HG02571 (cell line): ENCODE data around the gene GNG7.
"Not testable (repeated sequence)": the region's sequence is repeated elsewhere in the genome, so short reads cannot be mapped to it uniquely, and the experiment has no call there.

Experiments used
- ATAC-seq: cut with Tn5 transposase; IDR thresholded peaks from one replicate; pipeline ENCODE4 v1.9.1; 2021; ENCODE audit warnings: mild to moderate bottlenecking, moderate library complexity; ENCODE audit not compliant: unreplicated experiment

GNG7 gene

GRCh38 chr19:2625434-2625833, 77.1 kb downstream of the GNG7 start:
- ATAC-seq, result no peak

- no peak for ATAC-seq
These were observed 77.9 kb downstream of the GNG7 start for GRCh38 chr19:2624537-2625091.

- ATAC-seq, result no peak
These were observed 78.7 kb downstream of the GNG7 start for GRCh38 chr19:2623798-2624197.

GRCh38 chr19:2622371-2622961, 80.0 kb downstream of the GNG7 start:
- ATAC-seq, result not testable (repeated sequence)

GRCh38 chr19:2619076-2619475, 83.4 kb downstream of the GNG7 start:
- no peak for ATAC-seq

- no peak for ATAC-seq
These were observed 83.9 kb downstream of the GNG7 start for GRCh38 chr19:2618611-2619010.

- no peak for ATAC-seq
These were observed 84.9 kb downstream of the GNG7 start for GRCh38 chr19:2617393-2618165.

GRCh38 chr19:2616741-2617392, 85.6 kb downstream of the GNG7 start:
- no peak for ATAC-seq

GRCh38 chr19:2615782-2616181, 86.7 kb downstream of the GNG7 start:
- ATAC-seq, result no peak

- no peak for ATAC-seq
These were observed 88.8 kb downstream of the GNG7 start for GRCh38 chr19:2613507-2614295.

GRCh38 chr19:2612619-2613249, 89.8 kb downstream of the GNG7 start:
- ATAC-seq, result no peak

GRCh38 chr19:2611483-2612464, 90.7 kb downstream of the GNG7 start:
- no peak for ATAC-seq

GRCh38 chr19:2610637-2611482, 91.6 kb downstream of the GNG7 start:
- ATAC-seq, result no peak

GRCh38 chr19:2609389-2610116, 92.9 kb downstream of the GNG7 start:
- no peak for ATAC-seq

- ATAC-seq, result not testable (repeated sequence)
These were observed 93.5 kb downstream of the GNG7 start for GRCh38 chr19:2609034-2609388.

GRCh38 chr19:2608602-2608922, 93.9 kb downstream of the GNG7 start:
- no peak for ATAC-seq

GRCh38 chr19:2607712-2608601, 94.5 kb downstream of the GNG7 start:
- ATAC-seq, result peak; percentile 41
